ENCODE results near the gene RAB11A.
"Not testable (repeated sequence)": the region's sequence is repeated elsewhere in the genome, so short reads cannot be mapped to it uniquely, and the experiment has no call there.

RAB11A gene

DNA sequence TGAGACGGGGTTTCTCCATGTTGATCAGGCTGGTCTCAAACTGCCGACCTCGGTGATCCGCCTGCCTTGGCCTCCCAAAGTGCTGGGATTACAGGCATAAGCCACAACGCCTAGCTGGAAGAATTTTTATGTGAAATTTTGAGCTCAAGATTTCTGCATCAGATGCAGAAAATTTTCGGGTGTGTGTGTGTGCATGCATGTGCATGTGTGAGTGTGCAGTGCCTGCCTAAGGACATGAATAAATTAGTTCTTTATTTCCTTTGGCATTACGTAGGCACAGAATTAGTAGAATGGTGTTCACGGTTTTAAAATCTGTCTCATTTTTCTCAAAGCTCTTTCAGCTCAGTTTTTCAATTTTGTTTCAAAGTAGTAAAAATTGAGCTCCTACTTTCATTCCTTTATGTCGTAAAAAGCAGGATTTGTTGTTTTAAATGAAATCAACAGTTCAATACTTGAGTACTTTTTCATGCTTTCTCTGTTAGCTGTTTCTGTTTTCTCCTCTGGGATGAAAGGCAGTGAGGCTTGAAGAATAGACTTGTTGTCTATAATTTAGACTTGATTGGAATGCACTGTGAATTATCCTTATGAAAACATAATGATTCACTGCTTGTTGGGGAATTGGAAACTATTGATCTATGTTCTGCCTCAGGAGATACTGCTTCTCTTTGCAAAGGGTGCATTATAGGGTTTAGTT, 23.3 kb upstream of the RAB11A start:
- no peak for DNase-seq

GRCh38 chr15:65847989-65848388, 21.3 kb upstream of the RAB11A start:
- no peak for DNase-seq

DNA sequence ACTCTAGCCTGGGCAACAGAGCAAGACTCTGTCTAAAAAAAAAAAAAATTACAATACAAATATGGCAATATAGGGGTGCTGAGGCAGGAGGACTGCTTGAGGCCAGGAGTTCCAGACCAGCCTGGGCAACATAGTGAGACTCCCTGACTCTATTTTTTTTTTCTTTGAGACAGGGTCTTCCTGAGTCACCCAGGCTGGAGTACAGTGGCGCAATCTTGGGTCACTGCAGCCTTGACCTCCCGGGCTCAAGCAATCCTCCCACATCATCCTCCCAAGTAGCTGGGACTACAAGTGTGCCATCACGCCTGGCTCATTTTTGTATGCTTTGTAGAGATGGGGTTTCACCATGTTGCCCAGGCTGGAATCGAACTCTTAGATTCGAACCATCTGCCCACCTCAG, 17.3 kb upstream of the RAB11A start:
- no peak for DNase-seq

GRCh38 chr15:65856821-65857455, 12.4 kb upstream of the RAB11A start:
- peak; percentile 73 for DNase-seq

- no peak for DNase-seq
Observed at GRCh38 chr15:65857718-65858402, 11.4 kb upstream of the RAB11A start.

DNA sequence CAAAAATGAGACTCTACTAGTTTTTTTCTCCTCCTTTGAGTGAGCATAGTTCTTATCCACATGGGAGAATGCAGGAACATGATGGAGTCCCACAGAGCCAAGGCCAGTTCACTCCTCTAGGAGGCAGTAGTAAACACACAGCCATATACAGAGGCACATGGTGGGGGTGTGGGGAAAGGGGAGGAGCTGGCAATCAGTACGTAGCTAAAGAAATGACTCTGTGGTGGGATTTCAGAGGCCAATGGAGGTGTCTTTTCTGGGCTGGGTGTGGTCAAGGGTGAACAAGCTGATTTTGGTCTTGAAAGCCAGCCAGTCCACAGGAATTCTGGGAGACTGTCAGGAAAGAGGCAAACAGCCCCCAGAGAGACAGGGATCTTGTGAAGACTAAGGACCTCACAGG, 6.6 kb upstream of the RAB11A start:
- DNase-seq, result peak; percentile 33 to 64

DNA sequence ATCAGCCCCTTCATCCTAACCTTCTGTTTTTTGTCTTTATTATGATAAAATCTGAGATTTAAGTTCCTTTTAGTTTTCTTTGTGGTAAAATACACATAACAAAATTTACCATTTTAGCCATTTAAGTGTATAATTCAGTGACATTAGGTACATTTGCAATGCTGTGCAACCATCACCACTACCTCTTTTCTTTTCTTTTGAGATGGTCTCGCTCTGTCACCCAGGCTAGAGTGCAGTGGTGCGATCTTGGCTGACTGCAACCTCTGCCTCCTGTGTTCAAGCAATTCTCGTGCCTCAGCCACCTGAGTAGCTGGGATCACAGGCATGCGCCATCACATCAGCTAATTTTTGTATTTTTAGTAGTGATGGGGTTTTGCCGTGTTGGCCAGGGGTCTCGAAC, 6.2 kb upstream of the RAB11A start:
- DNase-seq, result no peak

DNA sequence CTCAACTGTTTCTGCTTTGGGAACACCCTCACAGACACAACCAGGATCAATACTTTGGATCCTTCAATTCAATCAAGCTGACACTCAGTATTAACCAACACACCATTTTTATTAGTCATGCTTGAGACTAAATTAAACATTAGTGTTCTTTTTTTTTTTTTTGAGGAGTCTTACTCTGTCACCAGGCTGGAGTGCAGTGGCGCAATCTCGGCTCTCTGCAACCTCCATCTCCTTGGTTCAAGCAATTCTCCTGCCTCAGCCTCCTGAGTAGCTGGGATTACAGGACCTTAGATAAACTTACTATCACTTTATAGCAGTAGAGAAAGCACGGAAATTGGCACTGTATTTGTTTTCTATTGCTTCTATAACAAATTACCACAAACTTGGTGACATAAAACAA, 2.0 kb upstream of the RAB11A start:
- DNase-seq, result no peak

GRCh38 chr15:65867933-65868332, 1.4 kb upstream of the RAB11A start:
- DNase-seq, result not testable (repeated sequence)

GRCh38 chr15:65868546-65869125, 655 bp upstream of the RAB11A start:
- no peak for DNase-seq

DNA sequence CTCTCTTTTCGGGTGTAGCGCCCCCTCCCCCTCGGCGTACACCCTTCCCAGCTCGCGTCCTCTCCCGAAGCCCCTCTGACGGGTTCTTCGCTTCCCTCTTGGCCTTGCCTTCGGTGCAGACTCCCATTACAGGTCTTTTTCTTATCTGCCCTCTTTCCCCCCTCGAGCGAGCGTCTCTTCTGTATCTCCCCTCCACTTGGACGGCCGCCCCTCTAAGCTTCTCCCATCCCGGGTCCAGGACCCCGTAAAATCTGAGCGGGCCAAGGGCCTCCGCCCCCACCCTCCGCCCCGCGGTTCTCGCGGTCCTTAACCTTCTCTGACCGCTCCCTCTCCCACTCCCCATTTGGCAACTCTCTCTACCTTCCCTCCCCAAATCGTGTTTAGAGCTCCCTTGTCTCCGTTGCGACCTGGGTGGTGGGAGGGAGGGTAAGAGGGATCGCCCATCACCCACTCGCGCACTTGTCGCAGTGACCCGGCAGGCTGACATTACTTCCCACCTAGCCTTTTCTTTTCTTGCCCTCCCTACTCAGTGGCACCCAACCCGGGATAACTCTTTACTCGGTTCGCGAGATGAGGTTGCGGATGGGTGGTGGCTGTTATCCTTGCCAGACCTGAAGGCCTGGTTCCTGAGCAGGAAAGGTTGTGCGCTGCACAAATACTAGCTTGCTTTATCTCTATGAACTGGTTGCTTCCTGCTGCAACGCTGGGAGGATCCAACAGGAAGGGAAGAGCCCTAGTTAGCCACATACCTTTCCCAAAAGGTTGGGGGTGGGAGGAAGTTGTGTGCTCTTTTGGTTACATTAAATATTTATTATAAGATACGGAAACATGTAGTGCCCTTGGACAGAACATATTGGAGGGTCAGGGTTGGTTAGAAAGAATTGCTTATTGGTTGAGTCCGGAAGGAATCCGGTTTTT, 922 bp downstream of the RAB11A start:
- DNase-seq, result peak in 1 of 2 experiments; percentile 7

GRCh38 chr15:65870889-65871533, 1.7 kb downstream of the RAB11A start:
- DNase-seq, result no peak

- DNase-seq, result not testable (repeated sequence)
Observed at GRCh38 chr15:65871886-65872285, 2.6 kb downstream of the RAB11A start.

GRCh38 chr15:65872596-65872995, 3.3 kb downstream of the RAB11A start:
- DNase-seq, result not testable (repeated sequence)

DNA sequence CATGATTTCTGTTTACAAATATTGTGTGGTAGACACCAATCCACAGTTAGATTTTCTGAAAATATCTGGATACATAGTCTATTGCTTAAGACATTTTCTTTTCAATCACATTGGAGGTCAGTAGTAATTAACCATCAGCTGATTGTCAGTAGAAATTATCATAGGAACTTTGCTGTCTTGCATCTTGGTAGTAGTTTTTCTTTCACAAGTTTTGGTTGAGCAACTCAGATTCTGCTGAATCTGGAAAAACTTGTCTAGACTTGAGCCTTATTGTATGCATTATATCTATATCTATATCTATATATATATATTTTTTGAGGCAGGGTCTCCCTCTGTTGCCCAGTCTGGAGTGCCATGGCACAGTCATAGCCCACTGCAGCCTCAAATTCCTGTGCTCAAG, 4.0 kb downstream of the RAB11A start:
- no peak for DNase-seq

- DNase-seq, result no peak
Observed at GRCh38 chr15:65875458-65875857, 6.2 kb downstream of the RAB11A start.

- no peak for DNase-seq
Observed at GRCh38 chr15:65877749-65878148, 8.5 kb downstream of the RAB11A start.

DNA sequence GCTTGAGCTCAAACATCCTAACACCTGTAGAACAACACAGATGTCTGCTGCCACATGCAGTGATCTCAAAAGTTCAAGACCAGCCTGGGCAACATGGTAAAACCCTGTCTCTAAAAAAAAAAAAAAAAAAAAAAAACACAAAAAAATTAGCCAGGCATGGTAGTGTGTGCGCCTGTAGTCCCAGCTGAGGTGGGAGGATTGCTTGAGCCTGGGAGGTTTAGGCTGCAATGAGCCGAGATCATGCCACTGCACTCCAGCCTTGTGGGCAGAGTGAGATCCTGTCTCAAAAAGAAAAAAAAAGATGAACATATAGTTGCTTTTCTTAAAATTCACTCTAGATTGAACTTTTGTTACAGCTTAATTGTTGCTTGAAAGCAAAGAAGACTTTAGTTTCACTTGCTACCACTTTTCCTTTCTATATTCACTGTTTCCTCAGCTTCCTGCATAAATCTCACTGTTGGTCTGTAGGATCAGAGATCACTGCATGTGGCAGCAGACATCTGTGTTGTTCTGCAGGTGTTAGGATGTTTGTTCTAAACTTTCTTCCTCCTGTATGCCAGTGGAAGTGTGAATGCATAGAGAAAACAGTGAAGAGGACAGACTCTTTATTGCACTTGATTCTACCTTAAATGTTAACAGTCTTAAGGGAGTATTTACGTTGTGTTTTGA, 12.6 kb downstream of the RAB11A start:
- no peak for DNase-seq

DNA sequence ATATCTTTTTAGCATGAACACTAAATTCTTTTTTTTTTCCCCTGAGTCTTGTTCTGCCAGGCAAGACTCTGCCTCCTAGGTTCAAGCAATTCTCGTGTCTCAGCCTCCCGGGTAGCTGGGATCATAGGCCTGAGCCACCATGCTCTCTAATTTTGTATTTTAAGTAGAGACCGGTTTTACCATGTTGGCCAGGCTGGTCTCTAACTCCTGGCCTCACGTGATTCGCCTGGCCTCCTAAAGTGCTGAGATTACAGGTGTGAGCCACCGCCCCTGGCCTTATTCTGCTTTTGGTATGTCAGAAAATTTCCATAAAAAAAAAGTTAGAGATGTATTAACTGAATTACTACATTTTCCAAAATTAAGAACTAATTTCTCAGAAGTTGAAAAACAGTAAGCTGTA, 14.3 kb downstream of the RAB11A start:
- DNase-seq, result no peak

DNA sequence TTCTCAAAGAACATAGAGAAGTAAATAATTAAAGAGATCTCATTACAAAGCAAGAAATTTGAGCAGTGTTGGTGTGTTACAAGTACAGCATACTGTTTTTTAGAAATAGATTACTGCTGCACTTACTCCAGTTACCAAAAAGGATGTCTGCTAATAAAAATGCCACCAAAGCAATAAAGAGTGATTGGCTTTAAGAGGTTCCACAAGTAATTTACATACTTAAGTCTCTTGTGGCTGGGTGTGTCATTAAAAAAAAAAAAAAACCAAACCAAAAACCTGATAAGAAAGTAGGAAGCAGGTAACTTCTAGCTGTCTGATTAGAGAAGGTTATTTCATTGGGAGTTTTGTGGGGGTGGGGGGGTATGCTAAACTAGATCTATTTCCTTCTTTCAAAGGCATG, 15.2 kb downstream of the RAB11A start:
- no peak for DNase-seq

DNA sequence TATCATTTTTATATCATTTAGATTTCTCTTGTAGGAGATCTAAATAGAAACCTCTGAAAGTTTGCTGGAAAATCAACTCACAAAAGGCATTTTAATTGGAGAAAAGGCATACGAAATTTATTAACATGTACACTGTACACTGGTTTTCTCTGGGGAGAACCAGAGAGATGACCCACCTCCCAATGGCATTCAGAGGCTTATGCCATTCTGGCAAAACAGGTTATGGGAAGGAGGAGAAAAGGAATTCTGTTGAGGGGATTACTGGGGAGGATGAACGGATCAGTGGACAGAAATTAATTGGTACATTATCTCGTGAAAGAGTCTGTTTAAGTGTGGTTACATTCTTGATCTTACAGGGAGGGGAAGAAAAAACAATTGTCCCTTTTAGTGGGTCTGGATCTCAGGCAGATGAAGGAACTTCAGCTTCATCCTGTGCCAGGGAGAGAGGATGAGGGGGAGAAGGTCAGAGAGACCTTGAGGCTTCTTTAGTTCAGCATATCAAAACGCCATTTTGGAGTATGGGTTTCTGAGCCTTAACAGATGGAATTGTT, 16.5 kb downstream of the RAB11A start:
- DNase-seq, result no peak
